PC-3 (cell line): Measurements from ENCODE around the gene PHGDH. TPM values are rescaled to one million over a fixed set of nuclear protein-coding genes. Genes with fewer than 3 reads are reported as not detected.

Experiments
- ATAC-seq: fragments of 200-7000 bp; cut with Tn5 transposase; 2 replicates; pipeline ENCODE4 v1.9.1; 2020; ENCODE audit warnings: mild to moderate bottlenecking, moderate library complexity
- BruUV-seq: library from RNA; stranded (reverse); fragments of 400-500 nt; replicated peaks from 2 replicates; lab custom pipeline; 2021; lab: Mats Ljungman, UMichigan
- CTCF ChIA-PET: fragments of 300-600 bp; sonication (Branson Sonifier 250); formaldehyde crosslinking; loops from one replicate; lab custom pipeline; 2022; ENCODE audit warnings: antibody characterized with exemption; lab: Charles Lee
- POLR2A ChIA-PET: fragments of 300-600 bp; sonication (Branson Sonifier 250); formaldehyde crosslinking; loops from one replicate; lab custom pipeline; 2022; ENCODE audit warnings: antibody characterized with exemption; ENCODE audit not compliant: unreplicated experiment; lab: Charles Lee
- DNase-seq: peaks from one replicate; pipeline ENCODE4 v3.0.0-alpha.2; 2015
- H2AFZ ChIP-seq: fragments of 300-600 bp; sonication (generic); 2 replicates; pipeline ENCODE4 v1.6.0; 2016; ENCODE audit warnings: antibody characterized with exemption, low read length
- H3F3A ChIP-seq: fragments of 300-600 bp; sonication (generic); one replicate; pipeline ENCODE4 v1.6.0; 2017; ENCODE audit warnings: antibody characterized with exemption, low read length, control low read depth, mild to moderate bottlenecking; ENCODE audit not compliant: unreplicated experiment
- H3K27ac ChIP-seq: fragments of 300-600 bp; sonication (generic); 2 replicates; pipeline ENCODE4 v1.5.1; 2016; ENCODE audit warnings: mild to moderate bottlenecking, low read length
- H3K27me3 ChIP-seq: fragments of 300-600 bp; sonication (generic); 2 replicates; pipeline ENCODE4 v1.6.1; 2016; ENCODE audit warnings: low read length, mixed read lengths
- H3K36me3 ChIP-seq: fragments of 300-600 bp; sonication (generic); 2 replicates; pipeline ENCODE4 v1.6.1; 2016; ENCODE audit warnings: low read depth, mixed run types, low read length, mixed read lengths
- H3K4me1 ChIP-seq: fragments of 300-600 bp; sonication (generic); 2 replicates; pipeline ENCODE4 v1.5.1; 2016; ENCODE audit warnings: low read length; ENCODE audit not compliant: insufficient read depth
- H3K4me2 ChIP-seq: fragments of 300-600 bp; sonication (generic); 2 replicates; pipeline ENCODE4 v1.6.0; 2016; ENCODE audit warnings: low read length
- H3K4me3 ChIP-seq: fragments of 300-600 bp; sonication (generic); 2 replicates; pipeline ENCODE4 v1.5.1; 2016; ENCODE audit warnings: mild to moderate bottlenecking, low read length, mixed read lengths
- H3K79me2 ChIP-seq: fragments of 300-600 bp; sonication (generic); 2 replicates; pipeline ENCODE4 v1.6.1; 2017; ENCODE audit warnings: low read length, mixed read lengths
- H3K9ac ChIP-seq: fragments of 300-600 bp; sonication (generic); 2 replicates; pipeline ENCODE4 v1.6.0; 2016; ENCODE audit warnings: mild to moderate bottlenecking, low read length
- H3K9me2 ChIP-seq: fragments of 300-600 bp; sonication (generic); replicated peaks from 2 replicates; pipeline ENCODE4 v1.6.1; 2016; ENCODE audit warnings: mixed run types, low read length, mixed read lengths
- H3K9me3 ChIP-seq: fragments of 300-600 bp; sonication (generic); 2 replicates; pipeline ENCODE4 v1.6.1; 2016; ENCODE audit warnings: low read length, mixed read lengths
- H4K20me1 ChIP-seq: fragments of 300-600 bp; sonication (generic); 2 replicates; pipeline ENCODE4 v1.6.1; 2016; ENCODE audit warnings: low read length, mixed read lengths
- EZH2 ChIP-seq: fragments of 300-600 bp; sonication (generic); IDR thresholded peaks from one replicate; pipeline ENCODE4 v1.6.1; 2017; ENCODE audit warnings: antibody characterized with exemption, mild to moderate bottlenecking, low read length; ENCODE audit not compliant: unreplicated experiment
- EZH2phosphoT487 ChIP-seq: fragments of 300-600 bp; sonication (generic); IDR thresholded peaks from 2 replicates; pipeline ENCODE4 v1.6.1; 2018; ENCODE audit warnings: mild to moderate bottlenecking, antibody characterized with exemption, low read length, borderline replicate concordance
- intact Hi-C: fragments of 100-400 bp; cut with micrococcal nuclease; formaldehyde crosslinking; loops from 2 replicates; pipeline ENCODE4 v1.9.0; 2023
- total RNA-seq: library from RNA; depleted of rRNA; stranded (reverse); fragments of >200 nt; gene quantifications from 2 replicates; pipeline ENCODE4 v1.2.3, GENCODE V29; 2014
- TF ChIP-seq, protein P1 (sequence below): fragments of 300-600 bp; sonication (generic); conservative IDR thresholded peaks from 2 replicates; pipeline ENCODE4 v1.5.1; 2017; ENCODE audit warnings: antibody characterized with exemption, low read depth, mild to moderate bottlenecking, low read length

Gene PHGDH
- total RNA-seq, 1 experiment from 2014 or later: 134 TPM

DNA sequence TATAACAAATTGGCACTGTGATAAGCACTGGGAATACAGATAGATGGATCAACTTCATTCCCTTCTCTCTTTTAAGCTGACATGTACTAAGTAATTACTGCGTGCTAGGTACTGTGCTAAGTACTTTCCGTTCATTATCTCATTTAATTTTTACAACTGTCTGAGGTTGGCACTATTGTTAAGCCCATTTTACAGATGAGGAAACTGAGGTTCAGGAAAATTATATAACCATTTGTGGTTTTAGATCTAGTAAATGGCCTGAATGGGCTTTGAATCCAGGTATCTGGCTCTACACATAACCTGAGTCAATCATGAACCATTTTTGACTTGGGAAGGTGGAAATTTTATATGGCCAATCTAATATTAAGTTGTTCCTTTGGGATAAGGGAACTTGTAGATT, 60.6 kb downstream of the PHGDH start:
- Histone ChIP-seq H3K79me2 (no peaks in the 10 kb centered on the region), H3F3A (no peaks in the 10 kb centered on the region), H3K4me2 (no peak overlapping the region), H4K20me1 (no peaks in the 10 kb centered on the region), H3K9me2 (no peaks in the 10 kb centered on the region), H2AFZ (no peak overlapping the region), H3K9me3 (no peaks in the 10 kb centered on the region), H3K4me3 (no peak overlapping the region), H3K27me3 (no peaks in the 10 kb centered on the region), H3K27ac (no peak overlapping the region), H3K36me3 (no peaks in the 10 kb centered on the region), H3K9ac (no peak overlapping the region), H3K4me1 (peaks cover 22% of the 10 kb centered on the region)
- ChIA-PET CTCF (no interaction called here), POLR2A (no interaction called here)
- TF ChIP-seq EZH2 (no peak), EZH2phosphoT487 (no peak)
- TF ChIP-seq, protein P1, sequence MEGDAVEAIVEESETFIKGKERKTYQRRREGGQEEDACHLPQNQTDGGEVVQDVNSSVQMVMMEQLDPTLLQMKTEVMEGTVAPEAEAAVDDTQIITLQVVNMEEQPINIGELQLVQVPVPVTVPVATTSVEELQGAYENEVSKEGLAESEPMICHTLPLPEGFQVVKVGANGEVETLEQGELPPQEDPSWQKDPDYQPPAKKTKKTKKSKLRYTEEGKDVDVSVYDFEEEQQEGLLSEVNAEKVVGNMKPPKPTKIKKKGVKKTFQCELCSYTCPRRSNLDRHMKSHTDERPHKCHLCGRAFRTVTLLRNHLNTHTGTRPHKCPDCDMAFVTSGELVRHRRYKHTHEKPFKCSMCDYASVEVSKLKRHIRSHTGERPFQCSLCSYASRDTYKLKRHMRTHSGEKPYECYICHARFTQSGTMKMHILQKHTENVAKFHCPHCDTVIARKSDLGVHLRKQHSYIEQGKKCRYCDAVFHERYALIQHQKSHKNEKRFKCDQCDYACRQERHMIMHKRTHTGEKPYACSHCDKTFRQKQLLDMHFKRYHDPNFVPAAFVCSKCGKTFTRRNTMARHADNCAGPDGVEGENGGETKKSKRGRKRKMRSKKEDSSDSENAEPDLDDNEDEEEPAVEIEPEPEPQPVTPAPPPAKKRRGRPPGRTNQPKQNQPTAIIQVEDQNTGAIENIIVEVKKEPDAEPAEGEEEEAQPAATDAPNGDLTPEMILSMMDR: no peak
- intact Hi-C loops: no loop called here
- BruUV-seq: no TSS peak
- ATAC-seq (no peak), DNase-seq (no peak)

DNA sequence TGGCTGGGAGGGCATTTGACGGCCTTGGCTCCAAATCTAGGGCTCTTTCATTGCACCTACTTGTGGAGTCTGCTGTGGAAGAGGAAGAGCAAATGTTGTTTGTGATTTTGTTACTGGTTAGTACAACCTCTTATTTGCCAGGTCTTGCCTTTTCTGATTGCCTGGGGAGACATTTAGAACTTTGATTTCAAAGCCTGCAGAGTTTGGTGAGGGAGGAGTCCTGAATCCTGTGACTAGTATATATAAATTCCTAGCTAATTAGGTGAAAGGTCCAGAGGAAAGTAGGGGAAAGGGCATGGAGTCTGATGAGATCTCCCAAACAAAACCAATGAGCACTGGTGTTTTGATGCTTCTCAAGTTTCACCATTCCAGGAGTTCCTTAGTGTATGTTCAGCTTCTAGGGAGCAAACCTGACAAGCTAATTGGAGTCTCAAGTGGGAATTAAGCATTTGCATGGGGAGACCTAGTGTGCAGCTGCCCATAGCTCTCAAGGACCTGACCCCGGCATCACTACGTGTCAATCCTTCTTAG, 62.0 kb downstream of the PHGDH start:
- POLR2A ChIA-PET: interaction anchor here (0.6 kb wide), 1 partner anchor 86 kb away, joined by 4 read pairs; no protein-coding TSS in a partner anchor
- H3K27ac ChIP-seq: no peak overlapping the region
- intact Hi-C loops: no loop called here
- BruUV-seq: no TSS peak
- H4K20me1 ChIP-seq: no peaks in the 10 kb centered on the region
- peak; percentile 21 for DNase-seq
- H3K27me3 ChIP-seq: no peaks in the 10 kb centered on the region
- no peaks in the 10 kb centered on the region for H3K36me3 ChIP-seq
- H3F3A ChIP-seq: no peaks in the 10 kb centered on the region
- no peak overlapping the region for H2AFZ ChIP-seq
- H3K4me3 ChIP-seq: no peak overlapping the region
- no peak overlapping the region for H3K9ac ChIP-seq
- H3K9me2 ChIP-seq: no peaks in the 10 kb centered on the region
- H3K79me2 ChIP-seq: no peaks in the 10 kb centered on the region
- peak overlapping the region; percentile 23 for H3K4me2 ChIP-seq
- no peaks in the 10 kb centered on the region for H3K9me3 ChIP-seq
- TF ChIP-seq, protein P1: no peak
- TF ChIP-seq EZH2 (no peak), EZH2phosphoT487 (no peak)
- ATAC-seq: peak; percentile 64
- CTCF ChIA-PET: no interaction called here
- H3K4me1 ChIP-seq: peaks cover 16% of the 10 kb centered on the region

DNA sequence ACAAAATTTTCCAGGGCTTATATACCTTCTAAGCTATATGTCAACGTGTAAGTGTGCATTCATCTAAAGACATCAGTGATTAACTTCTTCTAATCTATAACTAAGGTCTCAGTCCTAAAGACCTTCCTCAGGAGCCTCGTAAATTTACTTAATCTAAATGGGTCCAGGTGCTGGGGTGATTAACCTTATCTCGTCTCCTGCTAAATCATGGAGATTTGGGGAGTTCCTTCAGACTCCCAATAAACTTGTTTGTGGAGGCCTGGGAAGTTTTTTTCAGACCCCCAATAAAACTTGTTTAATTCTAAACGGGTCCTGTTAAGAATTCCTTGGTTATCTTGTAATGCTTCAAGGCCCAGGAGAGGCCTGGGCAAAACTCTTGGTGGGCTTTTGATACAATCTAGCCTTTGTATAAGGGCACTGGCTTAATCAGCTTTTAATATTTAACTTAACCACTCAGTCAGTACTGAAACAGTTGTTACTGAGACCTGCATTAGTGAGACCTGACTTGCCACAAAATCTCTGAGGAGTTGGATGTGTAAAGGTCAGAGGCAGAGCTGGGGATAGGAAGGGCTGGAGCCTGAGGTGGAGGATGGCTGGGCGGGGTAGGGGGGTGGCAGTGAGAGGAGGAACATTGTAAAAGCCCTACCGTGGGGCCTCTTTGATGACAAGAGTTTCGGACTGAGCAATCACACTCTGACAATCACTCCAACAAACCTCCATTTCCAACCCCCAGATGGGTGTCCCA, 63.2 kb downstream of the PHGDH start:
- H3K27me3 ChIP-seq: no peaks in the 10 kb centered on the region
- no peaks in the 10 kb centered on the region for H3K9me2 ChIP-seq
- H3K9me3 ChIP-seq: no peaks in the 10 kb centered on the region
- no peak overlapping the region for H3K4me3 ChIP-seq
- H3K4me2 ChIP-seq: no peak overlapping the region
- ChIA-PET POLR2A (no interaction called here), CTCF (no interaction called here)
- H3K79me2 ChIP-seq: no peaks in the 10 kb centered on the region
- H3K4me1 ChIP-seq: peaks cover 19% of the 10 kb centered on the region
- intact Hi-C loops: no loop called here
- TF ChIP-seq EZH2phosphoT487 (no peak), EZH2 (no peak)
- TF ChIP-seq, protein P1: no peak
- no peak overlapping the region for H3K9ac ChIP-seq
- ATAC-seq (no peak), DNase-seq (no peak)
- no peaks in the 10 kb centered on the region for H4K20me1 ChIP-seq
- H3K27ac ChIP-seq: no peak overlapping the region
- H3K36me3 ChIP-seq: no peaks in the 10 kb centered on the region
- no TSS peak for BruUV-seq
- no peak overlapping the region for H2AFZ ChIP-seq
- H3F3A ChIP-seq: no peaks in the 10 kb centered on the region
